ENCODE data around the gene ARMH1.

Gene ARMH1

GRCh38 chr1:44684525-44684924 is 10.0 kb downstream of the ARMH1 start:
- no peak for TF ChIP-seq EZH2phosphoT487 (IDR thresholded peaks at IDR 0.05; ENCODE audit: borderline replicate concordance)
- TF ChIP-seq CTCF (conservative IDR thresholded peaks at IDR 0.05; ENCODE audit: low read length): no peak
- no peaks in the 10 kb centered on the region for H3K79me2 ChIP-seq (ENCODE audit: insufficient read depth, low read length)
- H3K36me3 ChIP-seq (ENCODE audit: insufficient read depth, low read length): no peaks in the 10 kb centered on the region
- H3F3A ChIP-seq (ENCODE audit: low read depth): no peaks in the 10 kb centered on the region
- H3K4me3 ChIP-seq (ENCODE audit: low read length, poor library complexity, severe bottlenecking): peak overlapping the region; percentile 27
- peak overlapping the region; percentile 94 for H2AFZ ChIP-seq (ENCODE audit: low read length)
- H3K9me3 ChIP-seq (ENCODE audit: insufficient read depth, low read depth, low read length): no peaks in the 10 kb centered on the region
- peak overlapping the region; percentile 56 for H3K9ac ChIP-seq (ENCODE audit: low read depth, low read length, poor library complexity, severe bottlenecking)
- H3K4me2 ChIP-seq (ENCODE audit: low read depth, low read length, poor library complexity, severe bottlenecking): peak overlapping the region; percentile 69
- no peaks in the 10 kb centered on the region for H3K9me2 ChIP-seq (replicated peaks; ENCODE audit: low read depth, low read length)
- H4K20me1 ChIP-seq (ENCODE audit: insufficient read depth, low read length, poor library complexity, severe bottlenecking): no peaks in the 10 kb centered on the region
- H3K27me3 ChIP-seq (ENCODE audit: insufficient read depth, low read length, poor library complexity, severe bottlenecking): no peaks in the 10 kb centered on the region
- peaks cover 20% of the 10 kb centered on the region for H3K4me1 ChIP-seq (ENCODE audit: insufficient read depth, low read length, poor library complexity, severe bottlenecking)

- TF ChIP-seq CTCF (conservative IDR thresholded peaks at IDR 0.05; ENCODE audit: low read length): no peak
- no peak for TF ChIP-seq EZH2phosphoT487 (IDR thresholded peaks at IDR 0.05; ENCODE audit: borderline replicate concordance)
These were observed 10.7 kb downstream of the ARMH1 start for GRCh38 chr1:44685218-44685617.

GRCh38 chr1:44685881-44686280 is 11.4 kb downstream of the ARMH1 start:
- Histone ChIP-seq H3K9me2 (replicated peaks; ENCODE audit: low read depth, low read length) (no peaks in the 10 kb centered on the region), H3K4me1 (ENCODE audit: insufficient read depth, low read length, poor library complexity, severe bottlenecking) (peaks cover 20% of the 10 kb centered on the region), H3K4me3 (ENCODE audit: low read length, poor library complexity, severe bottlenecking) (no peak overlapping the region), H3K79me2 (ENCODE audit: insufficient read depth, low read length) (no peaks in the 10 kb centered on the region), H3K9me3 (ENCODE audit: insufficient read depth, low read depth, low read length) (no peaks in the 10 kb centered on the region), H3K27me3 (ENCODE audit: insufficient read depth, low read length, poor library complexity, severe bottlenecking) (no peaks in the 10 kb centered on the region), H3K4me2 (ENCODE audit: low read depth, low read length, poor library complexity, severe bottlenecking) (no peak overlapping the region), H3K36me3 (ENCODE audit: insufficient read depth, low read length) (no peaks in the 10 kb centered on the region), H3K9ac (ENCODE audit: low read depth, low read length, poor library complexity, severe bottlenecking) (no peak overlapping the region), H2AFZ (ENCODE audit: low read length) (no peak overlapping the region), H4K20me1 (ENCODE audit: insufficient read depth, low read length, poor library complexity, severe bottlenecking) (no peaks in the 10 kb centered on the region), H3F3A (ENCODE audit: low read depth) (no peaks in the 10 kb centered on the region)
- TF ChIP-seq CTCF (conservative IDR thresholded peaks at IDR 0.05; ENCODE audit: low read length) (no peak), EZH2phosphoT487 (IDR thresholded peaks at IDR 0.05; ENCODE audit: borderline replicate concordance) (no peak)

More at GRCh38 chr1:44685218-44685617, 10.7 kb downstream of the ARMH1 start:
- Histone ChIP-seq H3K79me2 (ENCODE audit: insufficient read depth, low read length) (no peaks in the 10 kb centered on the region), H4K20me1 (ENCODE audit: insufficient read depth, low read length, poor library complexity, severe bottlenecking) (no peaks in the 10 kb centered on the region), H2AFZ (ENCODE audit: low read length) (peak overlapping the region; percentile 94; the same call in 1 of the 2 replicates), H3K4me1 (ENCODE audit: insufficient read depth, low read length, poor library complexity, severe bottlenecking) (peaks cover 20% of the 10 kb centered on the region), H3K4me3 (ENCODE audit: low read length, poor library complexity, severe bottlenecking) (no peak overlapping the region), H3K9me3 (ENCODE audit: insufficient read depth, low read depth, low read length) (no peaks in the 10 kb centered on the region), H3K9me2 (replicated peaks; ENCODE audit: low read depth, low read length) (no peaks in the 10 kb centered on the region), H3F3A (ENCODE audit: low read depth) (no peaks in the 10 kb centered on the region), H3K4me2 (ENCODE audit: low read depth, low read length, poor library complexity, severe bottlenecking) (peak overlapping the region; percentile 69), H3K27me3 (ENCODE audit: insufficient read depth, low read length, poor library complexity, severe bottlenecking) (no peaks in the 10 kb centered on the region), H3K9ac (ENCODE audit: low read depth, low read length, poor library complexity, severe bottlenecking) (peak overlapping the region; percentile 56), H3K36me3 (ENCODE audit: insufficient read depth, low read length) (no peaks in the 10 kb centered on the region)
